Measurements from ENCODE around the gene RABL6.

RABL6 gene, protein sequence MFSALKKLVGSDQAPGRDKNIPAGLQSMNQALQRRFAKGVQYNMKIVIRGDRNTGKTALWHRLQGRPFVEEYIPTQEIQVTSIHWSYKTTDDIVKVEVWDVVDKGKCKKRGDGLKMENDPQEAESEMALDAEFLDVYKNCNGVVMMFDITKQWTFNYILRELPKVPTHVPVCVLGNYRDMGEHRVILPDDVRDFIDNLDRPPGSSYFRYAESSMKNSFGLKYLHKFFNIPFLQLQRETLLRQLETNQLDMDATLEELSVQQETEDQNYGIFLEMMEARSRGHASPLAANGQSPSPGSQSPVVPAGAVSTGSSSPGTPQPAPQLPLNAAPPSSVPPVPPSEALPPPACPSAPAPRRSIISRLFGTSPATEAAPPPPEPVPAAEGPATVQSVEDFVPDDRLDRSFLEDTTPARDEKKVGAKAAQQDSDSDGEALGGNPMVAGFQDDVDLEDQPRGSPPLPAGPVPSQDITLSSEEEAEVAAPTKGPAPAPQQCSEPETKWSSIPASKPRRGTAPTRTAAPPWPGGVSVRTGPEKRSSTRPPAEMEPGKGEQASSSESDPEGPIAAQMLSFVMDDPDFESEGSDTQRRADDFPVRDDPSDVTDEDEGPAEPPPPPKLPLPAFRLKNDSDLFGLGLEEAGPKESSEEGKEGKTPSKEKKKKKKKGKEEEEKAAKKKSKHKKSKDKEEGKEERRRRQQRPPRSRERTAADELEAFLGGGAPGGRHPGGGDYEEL

GRCh38 chr9:136807281-136808074 is at the start of gene RABL6:
RABL6 (plus strand) TSS chr9:136807948; CDS start chr9:136808197, 249 bp downstream.
- DNase-seq (ENCODE audit: low spot score): peak; percentile 73

GRCh38 chr9:136759001-136759400 is 48.7 kb upstream of the RABL6 start:
- no peak for DNase-seq (ENCODE audit: low spot score)

DNA sequence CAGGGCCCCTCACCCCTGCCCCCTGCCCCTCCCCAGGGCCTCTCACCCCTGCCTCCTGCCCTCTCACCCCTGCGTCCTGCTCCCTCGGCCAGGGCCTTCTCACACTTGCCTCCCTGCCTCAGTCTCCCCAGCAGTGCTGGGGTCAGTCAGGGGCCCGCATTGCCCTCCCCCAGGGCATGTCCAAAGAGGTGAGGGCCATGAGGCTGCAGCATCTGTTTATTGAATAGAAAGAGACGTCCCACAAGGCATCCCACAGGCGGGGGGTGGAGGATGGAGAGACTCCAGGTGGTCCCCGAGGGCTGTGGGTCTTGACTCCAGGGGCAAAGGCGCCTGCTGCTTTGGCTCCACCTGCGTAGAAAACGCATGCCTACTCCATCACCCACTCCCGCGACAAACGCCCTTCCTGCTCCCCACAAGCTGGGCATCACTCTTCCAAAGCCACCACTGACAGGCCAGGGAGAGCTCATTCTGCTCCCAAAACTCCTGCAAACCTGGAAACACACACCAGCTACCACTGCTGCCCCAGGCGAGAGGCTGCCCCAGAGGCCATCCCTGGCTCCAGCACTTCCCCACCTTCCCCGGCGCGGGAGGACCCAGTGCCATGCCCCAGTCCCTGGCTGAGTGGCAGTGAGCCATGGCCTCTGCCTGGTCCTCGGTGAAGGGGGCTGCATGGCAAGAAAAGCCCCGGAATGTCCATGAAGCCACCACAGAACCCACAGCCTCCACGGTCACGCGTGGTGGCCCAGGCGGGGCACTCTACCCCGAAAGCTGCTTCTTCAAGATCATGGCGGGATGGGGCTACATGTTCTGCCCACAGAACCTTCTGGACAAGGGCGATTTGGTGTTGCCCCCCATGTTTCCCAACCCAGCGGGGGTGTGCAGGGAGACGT is 48.1 kb upstream of the RABL6 start:
- no peak for DNase-seq (ENCODE audit: low spot score)

GRCh38 chr9:136760424-136760823 is 47.3 kb upstream of the RABL6 start:
- no peak for DNase-seq (ENCODE audit: low spot score)

- peak; percentile 81 for DNase-seq (ENCODE audit: low spot score)
Measured at GRCh38 chr9:136760834-136761544, 46.8 kb upstream of the RABL6 start.

DNA sequence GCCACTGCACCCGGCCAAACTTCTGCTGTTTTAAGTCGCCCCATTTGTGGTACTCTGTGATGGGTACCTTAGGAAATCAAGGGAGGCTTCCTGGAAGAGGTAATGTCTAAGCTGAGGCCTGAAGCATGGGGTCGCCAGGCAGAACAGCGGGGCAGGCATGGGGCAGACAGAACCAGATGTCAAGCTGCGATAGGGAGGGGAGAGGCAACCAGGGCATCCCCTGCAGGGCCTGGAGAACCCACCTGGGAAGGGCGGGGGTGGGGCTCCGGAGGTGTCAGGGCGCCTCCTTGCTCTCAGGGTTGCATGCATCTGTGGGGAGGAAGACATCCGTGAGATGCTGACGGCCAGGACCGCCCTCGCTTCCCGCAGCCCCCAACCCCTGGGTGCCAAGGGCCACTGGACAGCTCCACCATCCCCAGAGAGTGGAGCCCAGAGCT is 46.2 kb upstream of the RABL6 start:
- DNase-seq (ENCODE audit: low spot score): no peak

- no peak for DNase-seq (ENCODE audit: low spot score)
Measured at GRCh38 chr9:136762221-136762691, 45.5 kb upstream of the RABL6 start.

DNA sequence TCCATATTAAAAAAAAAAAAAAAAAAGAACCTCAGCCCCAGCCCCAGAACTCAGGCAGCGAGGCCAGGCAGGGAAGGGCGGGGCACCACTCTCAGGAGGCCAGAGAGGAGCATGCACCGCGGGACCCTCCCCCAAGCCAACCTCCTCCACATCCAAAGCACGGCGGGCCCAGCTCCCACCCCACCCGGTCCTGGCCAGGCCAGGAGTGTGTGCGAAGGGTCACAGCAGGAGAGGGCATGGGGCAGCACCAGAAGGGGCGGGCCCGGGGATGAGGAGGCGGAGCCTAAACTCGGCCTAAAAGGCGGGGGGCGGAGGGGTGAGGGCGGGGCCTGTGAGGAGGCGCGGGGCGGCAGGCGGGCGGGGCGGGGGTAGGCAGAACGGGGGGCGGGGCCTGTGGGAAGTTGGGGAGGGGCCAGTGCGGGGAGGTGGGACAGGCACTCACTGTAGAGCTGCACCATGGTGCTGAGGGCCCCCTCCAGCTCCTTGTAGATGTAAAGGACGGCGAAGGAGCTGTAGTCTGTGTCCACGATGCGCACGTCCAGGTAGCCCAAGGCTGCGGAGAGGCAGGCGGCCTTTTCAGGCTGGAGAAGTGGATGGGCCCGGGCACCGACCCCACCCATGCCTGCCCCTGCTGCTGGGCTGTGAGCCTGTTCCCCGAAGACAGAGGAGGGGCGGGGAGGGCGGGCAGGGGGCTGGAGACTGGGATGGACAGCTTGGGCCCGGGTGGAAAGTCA is 44.7 kb upstream of the RABL6 start:
- DNase-seq (ENCODE audit: low spot score): peak; percentile 76

DNA sequence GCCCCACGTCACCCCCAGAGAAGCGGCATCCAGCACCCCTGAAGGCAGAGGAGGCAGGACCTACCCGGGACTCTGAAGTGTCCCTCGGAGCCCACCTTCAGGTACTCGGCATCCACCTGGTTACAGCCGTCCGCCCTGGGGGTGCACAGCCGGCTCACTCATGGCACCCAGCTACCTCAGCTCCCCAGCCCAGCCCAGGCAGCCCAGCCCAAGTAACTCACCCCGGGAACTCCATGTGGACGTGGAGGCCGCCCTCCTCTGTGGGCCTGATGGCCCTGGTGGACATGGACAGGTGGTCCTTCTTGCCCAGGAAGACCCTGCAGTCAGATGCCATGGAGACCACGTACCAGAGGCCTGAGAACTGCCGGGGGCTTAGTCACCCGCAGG is 44.1 kb upstream of the RABL6 start:
- no peak for DNase-seq (ENCODE audit: low spot score)

DNA sequence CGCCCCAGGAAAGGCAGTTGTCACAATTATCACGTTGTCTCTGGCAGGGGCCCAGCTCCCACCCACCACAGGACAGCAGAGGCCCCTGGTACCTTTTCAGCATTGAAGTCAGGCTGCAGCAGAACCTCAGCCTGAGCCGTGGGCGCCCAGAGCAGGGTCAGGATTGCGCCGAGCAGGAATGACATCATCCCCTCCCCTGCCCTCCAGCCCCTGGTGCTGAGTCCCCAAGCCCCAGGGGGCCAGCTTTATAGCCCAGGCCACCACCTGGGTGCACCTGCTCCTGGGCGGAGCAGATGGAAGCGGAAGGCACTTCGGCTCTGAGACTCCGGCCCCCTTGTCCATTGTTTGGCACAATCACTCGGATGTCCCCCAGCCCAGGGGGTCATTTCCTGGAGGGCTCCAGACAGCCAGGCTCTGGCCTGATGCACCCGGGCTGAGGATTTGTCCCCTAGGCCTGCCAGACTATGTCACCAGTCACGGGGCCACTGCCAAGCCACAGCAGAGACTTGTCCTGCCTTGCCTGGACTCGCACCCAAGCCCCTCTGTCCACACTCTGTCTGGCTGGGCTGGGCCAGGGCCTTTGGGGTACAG is 43.4 kb upstream of the RABL6 start, which contains the start of gene LCN15:
Gene LCN15, minus strand, starts transcription at position 218 of the 591 bp plus-strand sequence. Its CDS starts 30 bp downstream, at position 188.
- no peak for DNase-seq (ENCODE audit: low spot score)

GRCh38 chr9:136765041-136765440 is 42.7 kb upstream of the RABL6 start:
- DNase-seq (ENCODE audit: low spot score): no peak

- DNase-seq (ENCODE audit: low spot score): peak; percentile 65
Measured at GRCh38 chr9:136765745-136766409, 41.9 kb upstream of the RABL6 start.

GRCh38 chr9:136766410-136767120 is 41.2 kb upstream of the RABL6 start:
- DNase-seq (ENCODE audit: low spot score): peak; percentile 93

- peak; percentile 69 for DNase-seq (ENCODE audit: low spot score)
Measured at GRCh38 chr9:136769710-136770191, 38.0 kb upstream of the RABL6 start.

- DNase-seq (ENCODE audit: low spot score): peak; percentile 28
Measured at GRCh38 chr9:136771907-136772415, 35.8 kb upstream of the RABL6 start.

DNA sequence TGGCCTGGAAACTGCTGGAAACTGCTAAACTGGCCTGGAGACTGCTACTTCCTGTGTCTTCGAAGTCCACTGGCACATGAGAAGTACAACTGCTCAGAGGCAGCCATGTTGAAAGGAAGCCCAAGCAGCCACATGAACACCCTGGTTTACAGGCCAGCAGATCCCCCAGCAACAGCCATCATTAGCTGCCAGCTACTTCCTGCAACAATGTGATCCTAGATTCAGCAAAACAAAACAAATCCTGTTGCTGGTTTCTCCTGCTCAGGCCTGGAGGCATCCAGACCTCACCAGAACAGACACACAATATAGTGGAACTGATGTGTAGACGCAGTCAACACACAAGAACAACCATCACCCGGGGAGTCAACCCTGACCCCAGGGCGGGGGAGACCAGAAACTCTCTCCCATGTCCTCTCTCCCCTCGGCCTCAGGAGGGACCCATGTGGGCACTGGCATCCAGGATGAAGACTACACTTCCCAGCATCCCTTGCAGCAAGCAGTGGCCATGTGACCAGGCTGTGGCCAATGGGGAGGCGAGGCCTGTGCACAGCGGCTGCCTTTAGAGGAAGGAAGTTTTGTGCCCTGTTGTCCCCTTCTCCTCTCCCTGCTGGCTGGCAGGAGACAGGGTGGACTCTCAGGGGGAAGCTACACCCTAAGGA is 34.2 kb upstream of the RABL6 start:
- DNase-seq (ENCODE audit: low spot score): peak; percentile 91

- DNase-seq (ENCODE audit: low spot score): no peak
Measured at GRCh38 chr9:136774416-136775045, 33.2 kb upstream of the RABL6 start.
